K562 (cell line): ENCODE data around the gene VEZF1. TPM values are rescaled to one million over a fixed set of nuclear protein-coding genes. Genes with fewer than 3 reads are reported as not detected.

ENCODE experiments used
- BCL6 ChIP-seq: fragments of 250-450 bp; sonication (Bioruptor Pico); IDR thresholded peaks from 2 replicates; pipeline ENCODE4 v1.4.0; 2020
- BDP1 ChIP-seq: IDR thresholded peaks from 3 replicates; pipeline ENCODE4 v1.6.1; 2011; ENCODE audit not compliant: insufficient read length, insufficient read depth
- E2F6 ChIP-seq, 2 experiments: IDR thresholded peaks; 2 replicates each; pipeline ENCODE4 v1.6.1; 2011; ENCODE audit warnings: borderline replicate concordance in 1 of 2, control low read depth in 1 of 2, low read depth in 1 of 2, low read length in 1 of 2, mild to moderate bottlenecking in 1 of 2, mixed read lengths in 1 of 2, moderate library complexity in 1 of 2; ENCODE audit not compliant: insufficient read depth in 1 of 2, insufficient read length in 1 of 2, poor library complexity in 1 of 2, severe bottlenecking in 1 of 2; ENCODE audit errors: extremely low read depth in 1 of 2
- EP300 ChIP-seq: IDR thresholded peaks from 2 replicates; pipeline ENCODE4 v1.6.1; 2012; ENCODE audit warnings: low read length, improper control_type of control experiment
- HMBOX1 ChIP-seq: sonication (generic); IDR thresholded peaks from 2 replicates; pipeline ENCODE4 v1.6.1; 2016
- HNRNPL ChIP-seq: fragments of 200-400 bp; formaldehyde crosslinking; IDR thresholded peaks from 2 replicates; pipeline ENCODE4 v1.6.1; 2017; ENCODE audit warnings: low read depth, mild to moderate bottlenecking, low read length
- NFYB ChIP-seq: IDR thresholded peaks from 2 replicates; pipeline ENCODE4 v1.6.1; 2011; ENCODE audit warnings: mild to moderate bottlenecking, moderate library complexity; ENCODE audit not compliant: insufficient read length; ENCODE audit errors: extremely low read depth
- NR4A1 ChIP-seq, 2 experiments: fragments of 250-450 bp in 1 of 2; fragments of 450-650 bp in 1 of 2; sonication (Bioruptor Pico) in 1 of 2; IDR thresholded peaks; 2 replicates each; pipeline versions ENCODE4 v1.4.0 to v1.6.1; 2016 to 2020; ENCODE audit warnings: mild to moderate bottlenecking in 2 of 2, missing compliant biosample characterization in 1 of 2, missing genetic modification characterization in 1 of 2, moderate library complexity in 1 of 2
- POLR3A ChIP-seq: IDR thresholded peaks from 2 replicates; pipeline ENCODE4 v1.6.1; 2011; ENCODE audit warnings: borderline replicate concordance, mild to moderate bottlenecking, moderate library complexity; ENCODE audit not compliant: insufficient read length, insufficient read depth; ENCODE audit errors: extremely low read depth
- PRMT5 ChIP-seq: sonication (generic); formaldehyde crosslinking; IDR thresholded peaks from 2 replicates; pipeline ENCODE4 v1.5.0; 2020; ENCODE audit warnings: missing genetic modification reagents
- RAD21 ChIP-seq, 2 experiments: fragments of 250-450 bp in 1 of 2; fragments of 450-650 bp in 1 of 2; sonication (Bioruptor Pico) in 1 of 2; formaldehyde crosslinking in 1 of 2; IDR thresholded peaks in 1 of 2; conservative IDR thresholded peaks in 1 of 2; 2 replicates each; pipeline versions ENCODE4 v1.4.0 to v1.8.0; 2020 to 2022; ENCODE audit warnings: mild to moderate bottlenecking in 2 of 2, moderate library complexity in 1 of 2
- RFX5 ChIP-seq: IDR thresholded peaks from 2 replicates; pipeline ENCODE4 v1.6.1; 2011; ENCODE audit warnings: low read depth, mild to moderate bottlenecking, improper control_type of control experiment, low read length
- SIN3B ChIP-seq: fragments of 450-650 bp; IDR thresholded peaks from 2 replicates; pipeline ENCODE4 v1.6.1; 2017; ENCODE audit warnings: low read depth, mild to moderate bottlenecking, moderate library complexity
- TCF7L2 ChIP-seq: fragments of 150-350 bp; IDR thresholded peaks from 2 replicates; pipeline ENCODE4 v1.6.1; 2016; ENCODE audit warnings: low read depth, mild to moderate bottlenecking, low read length, moderate library complexity
- TEAD2 ChIP-seq: fragments of 450-650 bp; IDR thresholded peaks from 2 replicates; pipeline ENCODE4 v1.6.1; 2016; ENCODE audit warnings: missing genetic modification characterization, control low read depth, missing compliant biosample characterization
- THAP7 ChIP-seq: fragments of 250-450 bp; sonication (Bioruptor Pico); IDR thresholded peaks from 2 replicates; pipeline ENCODE4 v1.5.0; 2021
- ZBTB34 ChIP-seq: fragments of 250-450 bp; sonication (Bioruptor Pico); IDR thresholded peaks from 2 replicates; pipeline ENCODE4 v1.8.0; 2021; ENCODE audit warnings: mild to moderate bottlenecking, moderate library complexity
- ZNF217 ChIP-seq: sonication (generic); formaldehyde crosslinking; IDR thresholded peaks from 2 replicates; pipeline ENCODE4 v1.8.0; 2022; ENCODE audit warnings: mild to moderate bottlenecking, missing genetic modification reagents
- ZNF408 ChIP-seq: fragments of 250-450 bp; sonication (Bioruptor Pico); IDR thresholded peaks from 2 replicates; pipeline ENCODE4 v1.4.0; 2020; ENCODE audit warnings: low read depth, mild to moderate bottlenecking, moderate library complexity
- ZNF444 ChIP-seq: fragments of 250-450 bp; sonication (Bioruptor Pico); IDR thresholded peaks from 2 replicates; pipeline ENCODE4 v1.4.0; 2020; ENCODE audit warnings: mild to moderate bottlenecking, moderate library complexity
- ZNF518B ChIP-seq: fragments of 250-450 bp; sonication (Bioruptor Pico); IDR thresholded peaks from 2 replicates; pipeline ENCODE4 v1.5.0; 2021; ENCODE audit warnings: mild to moderate bottlenecking, moderate library complexity
- polyA plus RNA-seq, 8 experiments: library from polyadenylated mRNA; depleted of rRNA in 4 of 8; stranded (reverse) in 5 of 8; unstranded in 3 of 8; fragments of >200 nt; fragmentation: Nextera tagmentation in 2 of 8; fragmentation: Illumina TruSeq in 1 of 8; extraction: Ambion mirVana in 2 of 8; extraction: Trizol in 1 of 8; gene quantifications; 2 replicates each; pipeline versions ENCODE4 v1.2.1 to v1.2.3, GENCODE V29; 2011 to 2014; ENCODE audit warnings: inconsistent platforms in 1 of 8, missing spikeins in 1 of 8
- total RNA-seq, 7 experiments: library from RNA; depleted of rRNA in 6 of 7; stranded (reverse); fragments of >200 nt in 6 of 7; fragmentation: Illumina TruSeq in 2 of 7; extraction: Trizol in 2 of 7; gene quantifications; 2 replicates each; pipeline versions ENCODE4 v1.2.1 to v1.2.3, GENCODE V29; 2011 to 2021; ENCODE audit warnings: low replicate concordance in 1 of 7

VEZF1 gene
- total and polyA plus RNA-seq, 9 of the 15 experiments (the other 6 are each of a cell fraction or from before 2014, with no cell fraction given), result 9.5 to 33.4 (median 22.1) TPM

- no peak for TF ChIP-seq ZNF518B (CRISPR knock-in tag)
- no peak for TF ChIP-seq HNRNPL
- no peak for TF ChIP-seq RAD21 (CRISPR knock-in tag; conservative IDR thresholded peaks at IDR 0.05 in 1 of 2, IDR thresholded peaks at IDR 0.05 in 1 of 2)
- TF ChIP-seq ZNF444, result peak; percentile 37; the same call in 1 of the 2 replicates
- TF ChIP-seq TCF7L2, result no peak
- no peak for TF ChIP-seq THAP7 (CRISPR knock-in tag)
- no peak for TF ChIP-seq ZNF408 (CRISPR knock-in tag)
- TF ChIP-seq BCL6, result no peak
- no peak for TF ChIP-seq ZBTB34 (CRISPR knock-in tag)
- TF ChIP-seq NFYB, result no peak
- TF ChIP-seq NR4A1 (CRISPR knock-in tag; IDR thresholded peaks at IDR 0.05), result no peak; the same call in 1 of the 2 replicates
- TF ChIP-seq NR4A1 (tag; IDR thresholded peaks at IDR 0.05), result 0 out of 2 replicates have a peak, but pooled peaks have one; percentile 16
- no peak for TF ChIP-seq HMBOX1
- TF ChIP-seq PRMT5 (CRISPR knock-in tag), result 0 out of 2 replicates have a peak, but pooled peaks have one; percentile 74
- no peak for TF ChIP-seq EP300
- no peak for TF ChIP-seq ZNF217 (CRISPR knock-in tag)
- TF ChIP-seq RFX5, result no peak
- TF ChIP-seq SIN3B, result no peak
- TF ChIP-seq BDP1, result no peak
- TF ChIP-seq POLR3A, result no peak
- TF ChIP-seq E2F6 (IDR thresholded peaks at IDR 0.05; ENCODE audit: borderline replicate concordance in 1 of 2, extremely low read depth in 1 of 2, insufficient read depth in 1 of 2, insufficient read length in 1 of 2, low read depth in 1 of 2, low read length in 1 of 2, poor library complexity in 1 of 2, severe bottlenecking in 1 of 2), result peak; percentile 26 to 72
- no peak for TF ChIP-seq TEAD2 (tag)
Observed at GRCh38 chr17:58006560-58006923, 18.5 kb upstream of the VEZF1 start (continued).
